Measurements from ENCODE around the gene PRR33. TPM values are rescaled to one million over a fixed set of nuclear protein-coding genes. Genes with fewer than 3 reads are reported as not detected.

PRR33 gene
- total RNA-seq, 2 donors from 2014 or later = 0.17 TPM; not detected in 1

GRCh38 chr11:1890856-1891830 lies 552 bp downstream of the PRR33 start:
- DNase-seq (ENCODE audit: low spot score) = no peak
- intact Hi-C loops (cut with DNase I) = no loop called here
- H3K4me1 ChIP-seq (replicated peaks) = no peaks in the 10 kb centered on the region
- TF ChIP-seq POLR2AphosphoS5 (IDR thresholded peaks at IDR 0.05) = no peak
- no peaks in the 10 kb centered on the region for H3K27me3 ChIP-seq (replicated peaks; ENCODE audit: insufficient read depth)
- H3K4me3 ChIP-seq = no peak overlapping the region
- H3K27ac ChIP-seq = no peak overlapping the region
- 78% methylated on average over 34 of the region's 34 CpGs for WGBS
- H3K36me3 ChIP-seq = no peaks in the 10 kb centered on the region
- H3K9me3 ChIP-seq = no peaks in the 10 kb centered on the region

- no peaks in the 10 kb centered on the region for H3K4me1 ChIP-seq (replicated peaks)
- intact Hi-C loops (cut with DNase I) = no loop called here
- no peak for TF ChIP-seq CTCF (IDR thresholded peaks at IDR 0.05)
- no peak for TF ChIP-seq POLR2A (IDR thresholded peaks at IDR 0.05)
- no peak for TF ChIP-seq POLR2AphosphoS5 (IDR thresholded peaks at IDR 0.05)
- no peaks in the 10 kb centered on the region for H3K9me3 ChIP-seq
- H3K27me3 ChIP-seq (replicated peaks; ENCODE audit: insufficient read depth) = no peaks in the 10 kb centered on the region
- no peaks in the 10 kb centered on the region for H3K36me3 ChIP-seq
- no peak overlapping the region for H3K4me3 ChIP-seq
- WGBS = 92% methylated on average over 33 of the region's 33 CpGs
- H3K27ac ChIP-seq = no peak overlapping the region
- no peak for DNase-seq (ENCODE audit: low spot score)
Measured at GRCh38 chr11:1889941-1890855, 1.5 kb downstream of the PRR33 start.

GRCh38 chr11:1889224-1889930 lies 2.3 kb downstream of the PRR33 start:
- H3K27me3 ChIP-seq (replicated peaks; ENCODE audit: insufficient read depth) = no peaks in the 10 kb centered on the region
- no peaks in the 10 kb centered on the region for H3K9me3 ChIP-seq
- 91% methylated on average over 22 of the region's 34 CpGs for WGBS
- H3K27ac ChIP-seq = no peak overlapping the region
- no peak overlapping the region for H3K4me3 ChIP-seq
- no peak for DNase-seq (ENCODE audit: low spot score)
- intact Hi-C loops (cut with DNase I) = no loop called here
- TF ChIP-seq POLR2AphosphoS5 (IDR thresholded peaks at IDR 0.05) = no peak
- no peaks in the 10 kb centered on the region for H3K4me1 ChIP-seq (replicated peaks)
- H3K36me3 ChIP-seq = no peaks in the 10 kb centered on the region

GRCh38 chr11:1888811-1889210 lies 2.9 kb downstream of the PRR33 start:
- 93% methylated on average over 6 of the region's 6 CpGs for WGBS
- no peak for DNase-seq (ENCODE audit: low spot score)

GRCh38 chr11:1888347-1888753 lies 3.3 kb downstream of the PRR33 start:
- Histone ChIP-seq H3K27ac (no peak overlapping the region), H3K27me3 (replicated peaks; ENCODE audit: insufficient read depth) (no peaks in the 10 kb centered on the region), H3K4me3 (no peak overlapping the region), H3K9me3 (no peaks in the 10 kb centered on the region), H3K36me3 (no peaks in the 10 kb centered on the region), H3K4me1 (replicated peaks) (no peaks in the 10 kb centered on the region)
- intact Hi-C loops (cut with DNase I) = no loop called here
- DNase-seq (ENCODE audit: low spot score) = no peak
- TF ChIP-seq CTCF (IDR thresholded peaks at IDR 0.05) (no peak), POLR2AphosphoS5 (IDR thresholded peaks at IDR 0.05) (no peak), POLR2A (IDR thresholded peaks at IDR 0.05) (no peak)
- WGBS = 60% methylated on average over 9 of the region's 9 CpGs

More at GRCh38 chr11:1888811-1889210, 2.9 kb downstream of the PRR33 start:
- no peaks in the 10 kb centered on the region for H3K27me3 ChIP-seq (replicated peaks; ENCODE audit: insufficient read depth)
- H3K4me3 ChIP-seq = no peak overlapping the region
- H3K9me3 ChIP-seq = no peaks in the 10 kb centered on the region
- no peak for TF ChIP-seq POLR2A (IDR thresholded peaks at IDR 0.05)
- no peaks in the 10 kb centered on the region for H3K36me3 ChIP-seq
- H3K4me1 ChIP-seq (replicated peaks) = no peaks in the 10 kb centered on the region
- intact Hi-C loops (cut with DNase I) = no loop called here
- no peak overlapping the region for H3K27ac ChIP-seq

All from prostate gland (tissue), 2 donors.